ENCODE results near the gene SLC25A38. TPM values are rescaled to one million over a fixed set of nuclear protein-coding genes. Genes with fewer than 3 reads are reported as not detected.

Gene SLC25A38
- total and polyA plus RNA-seq, 9 of the 15 experiments (the other 6 are each of a cell fraction or from before 2014, with no cell fraction given): 13.5 to 51.1 (median 30.6) TPM

- TF ChIP-seq THRA (IDR thresholded peaks at IDR 0.05) (no peak), FOXM1 (IDR thresholded peaks at IDR 0.05; ENCODE audit: low read depth) (no peak), FOXM1 (CRISPR knock-in tag; IDR thresholded peaks at IDR 0.05; ENCODE audit: low read depth) (no peak), KAT2B (IDR thresholded peaks at IDR 0.05; ENCODE audit: low read depth, low read length) (no peak), IFI16 (CRISPR knock-in tag; IDR thresholded peaks at IDR 0.05) (no peak), TAF9B (IDR thresholded peaks at IDR 0.05; ENCODE audit: partially characterized antibody) (no peak), MIER1 (IDR thresholded peaks at IDR 0.05; ENCODE audit: low read depth) (no peak), POLR2G (IDR thresholded peaks at IDR 0.05; ENCODE audit: low read depth, low read length) (no peak), PRPF4 (IDR thresholded peaks at IDR 0.05; ENCODE audit: insufficient read depth, low read depth, low read length, poor library complexity, severe bottlenecking) (no peak), ZNF318 (IDR thresholded peaks at IDR 0.05; ENCODE audit: borderline replicate concordance in 1 of 2, low read depth in 1 of 2) (no peak), HDAC2 (IDR thresholded peaks at IDR 0.05) (0 out of 2 replicates have a peak, but pooled peaks have one; percentile 18), RNF2 (IDR thresholded peaks at IDR 0.05) (no peak), TBP (optimal IDR thresholded peaks at IDR 0.05; ENCODE audit: low read depth, low read length) (peak; percentile 22), ZNF586 (CRISPR knock-in tag; conservative IDR thresholded peaks at IDR 0.05) (no peak), CREM (IDR thresholded peaks at IDR 0.05; ENCODE audit: low read depth) (peak; percentile 31; the same call in 1 of the 2 replicates), ELF2 (CRISPR knock-in tag; IDR thresholded peaks at IDR 0.05) (no peak), FOXK2 (conservative IDR thresholded peaks at IDR 0.05 in 1 of 2, IDR thresholded peaks at IDR 0.05 in 1 of 2; ENCODE audit: low read depth in 2 of 2) (no peak), KLF16 (IDR thresholded peaks at IDR 0.05) (no peak; the same call in 1 of the 2 replicates)
- TF ChIP-seq, protein P1, sequence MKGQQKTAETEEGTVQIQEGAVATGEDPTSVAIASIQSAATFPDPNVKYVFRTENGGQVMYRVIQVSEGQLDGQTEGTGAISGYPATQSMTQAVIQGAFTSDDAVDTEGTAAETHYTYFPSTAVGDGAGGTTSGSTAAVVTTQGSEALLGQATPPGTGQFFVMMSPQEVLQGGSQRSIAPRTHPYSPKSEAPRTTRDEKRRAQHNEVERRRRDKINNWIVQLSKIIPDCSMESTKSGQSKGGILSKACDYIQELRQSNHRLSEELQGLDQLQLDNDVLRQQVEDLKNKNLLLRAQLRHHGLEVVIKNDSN (CRISPR knock-in tag; IDR thresholded peaks at IDR 0.05): no peak
Observed at GRCh38 chr3:39388741-39389248, 5.6 kb downstream of the SLC25A38 start (continued).

Data from K562 (cell line).